ENCODE measurements around the gene ABRACL.
"Not testable (repeated sequence)": the region's sequence is repeated elsewhere in the genome, so short reads cannot be mapped to it uniquely, and the experiment has no call there.

ABRACL gene

DNA sequence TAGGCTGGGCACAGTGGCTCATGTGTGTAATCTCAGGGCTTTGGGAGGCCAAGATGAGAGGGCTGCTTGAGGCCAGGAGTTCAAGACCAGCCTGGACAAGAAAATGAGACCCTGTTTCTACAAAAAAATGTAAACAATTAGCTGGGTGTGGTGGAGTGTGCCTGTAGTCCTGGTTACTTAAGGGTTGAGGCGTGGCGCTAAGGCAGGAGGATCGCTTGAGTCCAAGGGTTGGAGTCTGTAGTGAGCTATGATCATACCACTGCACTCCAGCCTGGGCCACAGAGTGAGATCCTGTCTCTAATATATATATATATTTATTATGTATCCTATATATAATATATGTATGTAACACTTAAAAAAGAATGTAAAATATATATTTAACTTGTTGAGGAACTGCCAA lies 7.9 kb upstream of the ABRACL start:
- TF ChIP-seq PPARA (CRISPR knock-in tag; IDR thresholded peaks at IDR 0.05; ENCODE audit: borderline replicate concordance) = no peak
- TF ChIP-seq, protein P1, sequence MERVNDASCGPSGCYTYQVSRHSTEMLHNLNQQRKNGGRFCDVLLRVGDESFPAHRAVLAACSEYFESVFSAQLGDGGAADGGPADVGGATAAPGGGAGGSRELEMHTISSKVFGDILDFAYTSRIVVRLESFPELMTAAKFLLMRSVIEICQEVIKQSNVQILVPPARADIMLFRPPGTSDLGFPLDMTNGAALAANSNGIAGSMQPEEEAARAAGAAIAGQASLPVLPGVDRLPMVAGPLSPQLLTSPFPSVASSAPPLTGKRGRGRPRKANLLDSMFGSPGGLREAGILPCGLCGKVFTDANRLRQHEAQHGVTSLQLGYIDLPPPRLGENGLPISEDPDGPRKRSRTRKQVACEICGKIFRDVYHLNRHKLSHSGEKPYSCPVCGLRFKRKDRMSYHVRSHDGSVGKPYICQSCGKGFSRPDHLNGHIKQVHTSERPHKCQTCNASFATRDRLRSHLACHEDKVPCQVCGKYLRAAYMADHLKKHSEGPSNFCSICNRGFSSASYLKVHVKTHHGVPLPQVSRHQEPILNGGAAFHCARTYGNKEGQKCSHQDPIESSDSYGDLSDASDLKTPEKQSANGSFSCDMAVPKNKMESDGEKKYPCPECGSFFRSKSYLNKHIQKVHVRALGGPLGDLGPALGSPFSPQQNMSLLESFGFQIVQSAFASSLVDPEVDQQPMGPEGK (CRISPR knock-in tag; IDR thresholded peaks at IDR 0.05; ENCODE audit: borderline replicate concordance) = no peak
- TF ChIP-seq ARNTL (CRISPR knock-in tag; IDR thresholded peaks at IDR 0.05; ENCODE audit: borderline replicate concordance, low read depth) = no peak
- TF ChIP-seq ZNF565 (CRISPR knock-in tag; conservative IDR thresholded peaks at IDR 0.05; ENCODE audit: low read depth) = no peak
- no peak for TF ChIP-seq SNAI2 (CRISPR knock-in tag; IDR thresholded peaks at IDR 0.05)
- no peak for TF ChIP-seq CSDC2 (CRISPR knock-in tag; IDR thresholded peaks at IDR 0.05)
- no peak for TF ChIP-seq ZNF70 (CRISPR knock-in tag; IDR thresholded peaks at IDR 0.05)
- no peak for TF ChIP-seq OSR1 (CRISPR knock-in tag; IDR thresholded peaks at IDR 0.05)
- TF ChIP-seq, protein P2, sequence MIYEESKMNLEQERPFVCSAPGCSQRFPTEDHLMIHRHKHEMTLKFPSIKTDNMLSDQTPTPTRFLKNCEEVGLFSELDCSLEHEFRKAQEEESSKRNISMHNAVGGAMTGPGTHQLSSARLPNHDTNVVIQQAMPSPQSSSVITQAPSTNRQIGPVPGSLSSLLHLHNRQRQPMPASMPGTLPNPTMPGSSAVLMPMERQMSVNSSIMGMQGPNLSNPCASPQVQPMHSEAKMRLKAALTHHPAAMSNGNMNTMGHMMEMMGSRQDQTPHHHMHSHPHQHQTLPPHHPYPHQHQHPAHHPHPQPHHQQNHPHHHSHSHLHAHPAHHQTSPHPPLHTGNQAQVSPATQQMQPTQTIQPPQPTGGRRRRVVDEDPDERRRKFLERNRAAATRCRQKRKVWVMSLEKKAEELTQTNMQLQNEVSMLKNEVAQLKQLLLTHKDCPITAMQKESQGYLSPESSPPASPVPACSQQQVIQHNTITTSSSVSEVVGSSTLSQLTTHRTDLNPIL (CRISPR knock-in tag; IDR thresholded peaks at IDR 0.05; ENCODE audit: low read depth) = no peak
- no peak for TF ChIP-seq ZFP30 (CRISPR knock-in tag; IDR thresholded peaks at IDR 0.05)
- TF ChIP-seq GLIS3 (CRISPR knock-in tag; IDR thresholded peaks at IDR 0.05) = no peak
- TF ChIP-seq ZC3H10 (CRISPR knock-in tag; IDR thresholded peaks at IDR 0.05) = no peak
- no peak for TF ChIP-seq ZNF8 (CRISPR knock-in tag; IDR thresholded peaks at IDR 0.05)
- TF ChIP-seq TCF4 (CRISPR knock-in tag; IDR thresholded peaks at IDR 0.05; ENCODE audit: borderline replicate concordance) = no peak
- TF ChIP-seq RARB (CRISPR knock-in tag; IDR thresholded peaks at IDR 0.05) = no peak
- TF ChIP-seq TOX (CRISPR knock-in tag; IDR thresholded peaks at IDR 0.05; ENCODE audit: borderline replicate concordance) = no peak
- TF ChIP-seq ISL1 (CRISPR knock-in tag; IDR thresholded peaks at IDR 0.05) = no peak
- no peak for ATAC-seq

DNA sequence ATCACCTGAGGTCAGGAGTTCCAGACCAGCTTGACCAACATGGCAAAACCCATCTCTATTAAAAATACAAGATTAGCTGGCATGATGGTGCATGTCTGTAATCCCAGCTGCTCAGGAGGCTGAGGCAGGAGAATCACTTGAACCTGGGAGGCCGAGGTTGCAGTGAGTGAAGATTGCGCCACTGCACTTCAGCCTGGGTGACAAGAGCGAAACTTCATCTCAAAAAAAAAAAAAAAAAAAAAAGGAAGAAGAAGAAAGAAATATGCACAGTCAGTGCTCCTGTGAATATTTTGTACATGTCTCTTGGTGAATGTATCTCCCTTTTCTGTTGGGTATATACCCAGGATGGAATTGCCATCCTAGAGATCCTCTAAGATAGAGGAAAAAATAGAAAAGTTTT lies 3.1 kb upstream of the ABRACL start:
- ATAC-seq = not testable (repeated sequence)

DNA sequence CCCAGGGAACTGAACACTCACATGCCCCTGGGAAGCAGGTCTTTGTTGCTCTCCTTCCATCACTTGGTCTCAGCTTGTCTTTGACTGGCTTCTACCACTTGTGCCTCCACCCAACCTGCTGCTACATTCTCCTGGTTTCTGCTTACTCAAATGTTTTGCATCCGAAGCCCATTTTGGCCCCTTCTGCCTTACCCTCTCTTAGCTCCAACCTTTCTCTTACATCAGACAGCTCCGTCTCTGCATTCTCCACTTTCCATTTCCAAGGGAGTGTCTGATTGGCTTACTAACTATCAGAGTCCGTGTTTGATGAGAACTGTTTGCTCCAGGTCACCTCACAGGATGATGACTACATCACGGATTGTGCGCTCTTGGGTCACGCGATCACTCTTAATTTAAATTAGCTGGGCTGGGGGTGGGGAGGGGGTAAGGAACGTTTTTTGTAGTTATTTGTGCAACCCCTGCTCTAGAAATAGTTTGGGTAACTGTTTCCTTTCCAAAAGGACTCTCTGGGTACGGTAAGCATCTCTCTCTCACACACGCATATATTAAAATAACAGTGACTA lies 844 bp upstream of the ABRACL start:
- no peak for ATAC-seq

DNA sequence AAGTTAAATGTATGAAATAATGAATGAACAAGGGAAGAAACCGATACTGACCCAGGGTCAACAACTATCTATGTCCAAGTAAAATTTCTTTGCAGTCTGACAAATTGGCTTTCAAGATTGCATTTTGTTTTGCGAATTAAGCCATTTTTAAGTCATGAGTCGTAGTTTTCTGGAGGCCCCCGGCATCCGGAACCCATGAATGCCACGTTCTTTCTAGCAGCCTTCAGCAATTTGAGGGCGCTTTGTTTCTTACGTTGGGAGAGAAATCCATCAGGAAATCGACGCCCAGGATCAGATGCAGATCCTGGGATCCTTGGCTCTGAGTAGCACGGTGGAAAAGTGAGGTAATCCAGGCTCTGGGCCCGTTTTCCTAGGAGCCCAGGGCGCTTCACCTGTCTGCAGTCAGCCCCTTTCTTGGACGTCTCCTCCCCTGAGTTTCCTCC lies 309 bp upstream of the ABRACL start:
- TF ChIP-seq, protein P3, sequence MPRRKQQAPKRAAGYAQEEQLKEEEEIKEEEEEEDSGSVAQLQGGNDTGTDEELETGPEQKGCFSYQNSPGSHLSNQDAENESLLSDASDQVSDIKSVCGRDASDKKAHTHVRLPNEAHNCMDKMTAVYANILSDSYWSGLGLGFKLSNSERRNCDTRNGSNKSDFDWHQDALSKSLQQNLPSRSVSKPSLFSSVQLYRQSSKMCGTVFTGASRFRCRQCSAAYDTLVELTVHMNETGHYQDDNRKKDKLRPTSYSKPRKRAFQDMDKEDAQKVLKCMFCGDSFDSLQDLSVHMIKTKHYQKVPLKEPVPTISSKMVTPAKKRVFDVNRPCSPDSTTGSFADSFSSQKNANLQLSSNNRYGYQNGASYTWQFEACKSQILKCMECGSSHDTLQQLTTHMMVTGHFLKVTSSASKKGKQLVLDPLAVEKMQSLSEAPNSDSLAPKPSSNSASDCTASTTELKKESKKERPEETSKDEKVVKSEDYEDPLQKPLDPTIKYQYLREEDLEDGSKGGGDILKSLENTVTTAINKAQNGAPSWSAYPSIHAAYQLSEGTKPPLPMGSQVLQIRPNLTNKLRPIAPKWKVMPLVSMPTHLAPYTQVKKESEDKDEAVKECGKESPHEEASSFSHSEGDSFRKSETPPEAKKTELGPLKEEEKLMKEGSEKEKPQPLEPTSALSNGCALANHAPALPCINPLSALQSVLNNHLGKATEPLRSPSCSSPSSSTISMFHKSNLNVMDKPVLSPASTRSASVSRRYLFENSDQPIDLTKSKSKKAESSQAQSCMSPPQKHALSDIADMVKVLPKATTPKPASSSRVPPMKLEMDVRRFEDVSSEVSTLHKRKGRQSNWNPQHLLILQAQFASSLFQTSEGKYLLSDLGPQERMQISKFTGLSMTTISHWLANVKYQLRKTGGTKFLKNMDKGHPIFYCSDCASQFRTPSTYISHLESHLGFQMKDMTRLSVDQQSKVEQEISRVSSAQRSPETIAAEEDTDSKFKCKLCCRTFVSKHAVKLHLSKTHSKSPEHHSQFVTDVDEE (CRISPR knock-in tag; IDR thresholded peaks at IDR 0.05) = no peak
- TF ChIP-seq PPARA (CRISPR knock-in tag; IDR thresholded peaks at IDR 0.05; ENCODE audit: borderline replicate concordance) = no peak
- TF ChIP-seq, protein P2 (CRISPR knock-in tag; IDR thresholded peaks at IDR 0.05; ENCODE audit: low read depth) = no peak
- TF ChIP-seq, protein P4, sequence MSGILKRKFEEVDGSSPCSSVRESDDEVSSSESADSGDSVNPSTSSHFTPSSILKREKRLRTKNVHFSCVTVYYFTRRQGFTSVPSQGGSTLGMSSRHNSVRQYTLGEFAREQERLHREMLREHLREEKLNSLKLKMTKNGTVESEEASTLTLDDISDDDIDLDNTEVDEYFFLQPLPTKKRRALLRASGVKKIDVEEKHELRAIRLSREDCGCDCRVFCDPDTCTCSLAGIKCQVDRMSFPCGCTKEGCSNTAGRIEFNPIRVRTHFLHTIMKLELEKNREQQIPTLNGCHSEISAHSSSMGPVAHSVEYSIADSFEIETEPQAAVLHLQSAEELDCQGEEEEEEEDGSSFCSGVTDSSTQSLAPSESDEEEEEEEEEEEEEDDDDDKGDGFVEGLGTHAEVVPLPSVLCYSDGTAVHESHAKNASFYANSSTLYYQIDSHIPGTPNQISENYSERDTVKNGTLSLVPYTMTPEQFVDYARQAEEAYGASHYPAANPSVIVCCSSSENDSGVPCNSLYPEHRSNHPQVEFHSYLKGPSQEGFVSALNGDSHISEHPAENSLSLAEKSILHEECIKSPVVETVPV (CRISPR knock-in tag; IDR thresholded peaks at IDR 0.05) = no peak
- ATAC-seq = no peak

More for the DNA sequence above, 844 bp upstream of the ABRACL start:
- TF ChIP-seq, protein P3 (CRISPR knock-in tag; IDR thresholded peaks at IDR 0.05) = no peak
- TF ChIP-seq ZFP30 (CRISPR knock-in tag; IDR thresholded peaks at IDR 0.05) (no peak), TCF4 (CRISPR knock-in tag; IDR thresholded peaks at IDR 0.05; ENCODE audit: borderline replicate concordance) (no peak)
- TF ChIP-seq, protein P5, sequence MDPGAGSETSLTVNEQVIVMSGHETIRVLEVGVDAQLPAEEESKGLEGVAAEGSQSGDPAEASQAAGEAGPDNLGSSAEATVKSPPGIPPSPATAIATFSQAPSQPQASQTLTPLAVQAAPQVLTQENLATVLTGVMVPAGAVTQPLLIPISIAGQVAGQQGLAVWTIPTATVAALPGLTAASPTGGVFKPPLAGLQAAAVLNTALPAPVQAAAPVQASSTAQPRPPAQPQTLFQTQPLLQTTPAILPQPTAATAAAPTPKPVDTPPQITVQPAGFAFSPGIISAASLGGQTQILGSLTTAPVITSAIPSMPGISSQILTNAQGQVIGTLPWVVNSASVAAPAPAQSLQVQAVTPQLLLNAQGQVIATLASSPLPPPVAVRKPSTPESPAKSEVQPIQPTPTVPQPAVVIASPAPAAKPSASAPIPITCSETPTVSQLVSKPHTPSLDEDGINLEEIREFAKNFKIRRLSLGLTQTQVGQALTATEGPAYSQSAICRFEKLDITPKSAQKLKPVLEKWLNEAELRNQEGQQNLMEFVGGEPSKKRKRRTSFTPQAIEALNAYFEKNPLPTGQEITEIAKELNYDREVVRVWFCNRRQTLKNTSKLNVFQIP (CRISPR knock-in tag; IDR thresholded peaks at IDR 0.05; ENCODE audit: borderline replicate concordance, low read depth) = no peak
